Neural progenitor cell (in vitro differentiated cells): Measurements from ENCODE around the gene SURF1.

Experiments used
- EZH2 ChIP-seq: fragments of 200-600 bp; sonication (generic); IDR thresholded peaks from 2 replicates; pipeline ENCODE4 v1.6.1; 2017; ENCODE audit warnings: antibody characterized with exemption, mild to moderate bottlenecking, moderate library complexity
- EZH2phosphoT487 ChIP-seq: fragments of 200-600 bp; sonication (generic); IDR thresholded peaks from 2 replicates; pipeline ENCODE4 v1.6.1; 2017; ENCODE audit warnings: antibody characterized with exemption
- TF ChIP-seq, protein P1 (sequence below): fragments of 200-600 bp; sonication (generic); IDR thresholded peaks from 2 replicates; pipeline ENCODE4 v1.5.1; 2017; ENCODE audit warnings: antibody characterized with exemption, mild to moderate bottlenecking

DNA sequence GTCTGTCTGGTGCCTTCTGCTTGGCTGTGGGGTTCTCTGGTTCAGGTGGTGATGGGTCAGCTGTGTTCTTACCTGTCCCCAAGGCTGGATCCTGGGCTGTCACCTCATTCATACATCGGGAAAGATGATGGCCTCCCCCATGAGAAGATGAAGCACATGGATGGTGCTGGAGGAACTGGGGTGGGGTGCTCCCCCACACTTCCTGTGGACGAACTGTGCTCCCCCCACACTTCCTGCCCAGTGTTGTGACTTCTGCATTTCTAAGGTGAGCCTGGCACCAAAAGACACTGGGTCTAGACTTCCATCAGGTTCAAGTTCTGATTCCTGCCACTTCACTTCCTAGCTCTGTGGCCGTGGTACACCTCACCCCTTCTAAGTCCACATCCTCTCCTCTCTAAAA lies 16.0 kb downstream of the SURF1 start:
- TF ChIP-seq, protein P1, sequence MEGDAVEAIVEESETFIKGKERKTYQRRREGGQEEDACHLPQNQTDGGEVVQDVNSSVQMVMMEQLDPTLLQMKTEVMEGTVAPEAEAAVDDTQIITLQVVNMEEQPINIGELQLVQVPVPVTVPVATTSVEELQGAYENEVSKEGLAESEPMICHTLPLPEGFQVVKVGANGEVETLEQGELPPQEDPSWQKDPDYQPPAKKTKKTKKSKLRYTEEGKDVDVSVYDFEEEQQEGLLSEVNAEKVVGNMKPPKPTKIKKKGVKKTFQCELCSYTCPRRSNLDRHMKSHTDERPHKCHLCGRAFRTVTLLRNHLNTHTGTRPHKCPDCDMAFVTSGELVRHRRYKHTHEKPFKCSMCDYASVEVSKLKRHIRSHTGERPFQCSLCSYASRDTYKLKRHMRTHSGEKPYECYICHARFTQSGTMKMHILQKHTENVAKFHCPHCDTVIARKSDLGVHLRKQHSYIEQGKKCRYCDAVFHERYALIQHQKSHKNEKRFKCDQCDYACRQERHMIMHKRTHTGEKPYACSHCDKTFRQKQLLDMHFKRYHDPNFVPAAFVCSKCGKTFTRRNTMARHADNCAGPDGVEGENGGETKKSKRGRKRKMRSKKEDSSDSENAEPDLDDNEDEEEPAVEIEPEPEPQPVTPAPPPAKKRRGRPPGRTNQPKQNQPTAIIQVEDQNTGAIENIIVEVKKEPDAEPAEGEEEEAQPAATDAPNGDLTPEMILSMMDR, result no peak
- TF ChIP-seq EZH2 (no peak), EZH2phosphoT487 (no peak)
